Mesothelial cell of epicardium (in vitro differentiated cells): Measurements from ENCODE around the gene RFC1. TPM values are rescaled to one million over a fixed set of nuclear protein-coding genes. Genes with fewer than 3 reads are reported as not detected.

Source experiments
- DNase-seq, 2 experiments: peaks; one replicate each; pipeline ENCODE4 v3.0.0; 2021; ENCODE audit warnings: low spot score in 2 of 2; ENCODE audit not compliant: unreplicated experiment in 2 of 2
- H3K27ac Mint-ChIP-seq: 2 replicates; pipeline ENCODE4 v1.8.0; 2021; ENCODE audit warnings: mixed read lengths
- H3K27me3 Mint-ChIP-seq: 2 replicates; pipeline ENCODE4 v1.8.0; 2021; ENCODE audit warnings: low read depth, mixed read lengths
- H3K36me3 Mint-ChIP-seq: 2 replicates; pipeline ENCODE4 v1.8.0; 2021; ENCODE audit warnings: mixed read lengths
- H3K4me1 Mint-ChIP-seq: 2 replicates; pipeline ENCODE4 v1.8.0; 2021; ENCODE audit warnings: mixed read lengths
- H3K4me3 Mint-ChIP-seq: 2 replicates; pipeline ENCODE4 v1.8.0; 2021; ENCODE audit warnings: mild to moderate bottlenecking, moderate library complexity, mixed read lengths
- H3K9me3 Mint-ChIP-seq: 2 replicates; pipeline ENCODE4 v1.8.0; 2021; ENCODE audit warnings: mixed read lengths
- CTCF ChIP-seq: fragments of 200-600 bp; sonication (generic); IDR thresholded peaks from one replicate; pipeline ENCODE4 v1.5.0; 2021; ENCODE audit warnings: antibody characterized with exemption; ENCODE audit not compliant: unreplicated experiment
- total RNA-seq: library from RNA; stranded (reverse); gene quantifications from 3 replicates; pipeline ENCODE4 v1.2.1, GENCODE V29; 2021

RFC1 gene
- total RNA-seq, 1 donor from 2014 or later = 53.7 TPM

- Mint-ChIP-seq H3K4me3 (no peak overlapping the region), H3K4me1 (no peaks in the 10 kb centered on the region), H3K27ac (no peak overlapping the region), H3K36me3 (peaks cover 20% of the 10 kb centered on the region), H3K27me3 (no peaks in the 10 kb centered on the region), H3K9me3 (peaks cover 5% of the 10 kb centered on the region)
- no peak for DNase-seq
- no peak for TF ChIP-seq CTCF
These were observed 28.3 kb downstream of the RFC1 start for GRCh38 chr4:39337841-39338240.

GRCh38 chr4:39335566-39335965 is 30.6 kb downstream of the RFC1 start:
- Mint-ChIP-seq H3K9me3 (peaks cover 5% of the 10 kb centered on the region), H3K4me3 (no peak overlapping the region), H3K4me1 (no peaks in the 10 kb centered on the region), H3K27ac (no peak overlapping the region), H3K27me3 (no peaks in the 10 kb centered on the region), H3K36me3 (peaks cover 6% of the 10 kb centered on the region)
- DNase-seq = no peak
- no peak for TF ChIP-seq CTCF

- H3K4me3 Mint-ChIP-seq = no peak overlapping the region
- DNase-seq = no peak
- H3K4me1 Mint-ChIP-seq = no peaks in the 10 kb centered on the region
- H3K9me3 Mint-ChIP-seq = peaks cover 5% of the 10 kb centered on the region
- H3K36me3 Mint-ChIP-seq = peaks cover 16% of the 10 kb centered on the region
- no peak for TF ChIP-seq CTCF
- H3K27me3 Mint-ChIP-seq = no peaks in the 10 kb centered on the region
- no peak overlapping the region for H3K27ac Mint-ChIP-seq
These were observed 35.0 kb downstream of the RFC1 start for GRCh38 chr4:39331191-39331590.

- Mint-ChIP-seq H3K36me3 (peaks cover 20% of the 10 kb centered on the region), H3K4me1 (no peaks in the 10 kb centered on the region), H3K9me3 (peaks cover 5% of the 10 kb centered on the region), H3K27ac (no peak overlapping the region), H3K4me3 (no peak overlapping the region), H3K27me3 (no peaks in the 10 kb centered on the region)
- no peak for TF ChIP-seq CTCF
- no peak for DNase-seq
These were observed 35.8 kb downstream of the RFC1 start for GRCh38 chr4:39330353-39330752.

- Mint-ChIP-seq H3K4me1 (no peaks in the 10 kb centered on the region), H3K27ac (no peak overlapping the region), H3K27me3 (no peaks in the 10 kb centered on the region), H3K36me3 (peaks cover 31% of the 10 kb centered on the region), H3K9me3 (peaks cover 5% of the 10 kb centered on the region), H3K4me3 (no peak overlapping the region)
- no peak for DNase-seq
- TF ChIP-seq CTCF = no peak
These were observed 39.6 kb downstream of the RFC1 start for GRCh38 chr4:39326468-39326977.
